ENCODE results near the gene KANK2. TPM values are rescaled to one million over a fixed set of nuclear protein-coding genes. Genes with fewer than 3 reads are reported as not detected.

Gene KANK2
- polyA plus RNA-seq, 1 donor from 2014 or later: 0.25 TPM

- H3K9me2 ChIP-seq (ENCODE audit: insufficient read depth, low read length): no peaks in the 10 kb centered on the region
- no peak overlapping the region for H3K9ac ChIP-seq (ENCODE audit: low read length)
- H3K27me3 ChIP-seq (ENCODE audit: insufficient read depth, low read depth, low read length): peaks cover 10% of the 10 kb centered on the region
- H3K4me2 ChIP-seq (ENCODE audit: low read length): no peak overlapping the region
- no peaks in the 10 kb centered on the region for H3K36me3 ChIP-seq (ENCODE audit: insufficient read depth, low read length)
- H3K4me3 ChIP-seq (ENCODE audit: low read length): no peak overlapping the region
- TF ChIP-seq, protein P1, sequence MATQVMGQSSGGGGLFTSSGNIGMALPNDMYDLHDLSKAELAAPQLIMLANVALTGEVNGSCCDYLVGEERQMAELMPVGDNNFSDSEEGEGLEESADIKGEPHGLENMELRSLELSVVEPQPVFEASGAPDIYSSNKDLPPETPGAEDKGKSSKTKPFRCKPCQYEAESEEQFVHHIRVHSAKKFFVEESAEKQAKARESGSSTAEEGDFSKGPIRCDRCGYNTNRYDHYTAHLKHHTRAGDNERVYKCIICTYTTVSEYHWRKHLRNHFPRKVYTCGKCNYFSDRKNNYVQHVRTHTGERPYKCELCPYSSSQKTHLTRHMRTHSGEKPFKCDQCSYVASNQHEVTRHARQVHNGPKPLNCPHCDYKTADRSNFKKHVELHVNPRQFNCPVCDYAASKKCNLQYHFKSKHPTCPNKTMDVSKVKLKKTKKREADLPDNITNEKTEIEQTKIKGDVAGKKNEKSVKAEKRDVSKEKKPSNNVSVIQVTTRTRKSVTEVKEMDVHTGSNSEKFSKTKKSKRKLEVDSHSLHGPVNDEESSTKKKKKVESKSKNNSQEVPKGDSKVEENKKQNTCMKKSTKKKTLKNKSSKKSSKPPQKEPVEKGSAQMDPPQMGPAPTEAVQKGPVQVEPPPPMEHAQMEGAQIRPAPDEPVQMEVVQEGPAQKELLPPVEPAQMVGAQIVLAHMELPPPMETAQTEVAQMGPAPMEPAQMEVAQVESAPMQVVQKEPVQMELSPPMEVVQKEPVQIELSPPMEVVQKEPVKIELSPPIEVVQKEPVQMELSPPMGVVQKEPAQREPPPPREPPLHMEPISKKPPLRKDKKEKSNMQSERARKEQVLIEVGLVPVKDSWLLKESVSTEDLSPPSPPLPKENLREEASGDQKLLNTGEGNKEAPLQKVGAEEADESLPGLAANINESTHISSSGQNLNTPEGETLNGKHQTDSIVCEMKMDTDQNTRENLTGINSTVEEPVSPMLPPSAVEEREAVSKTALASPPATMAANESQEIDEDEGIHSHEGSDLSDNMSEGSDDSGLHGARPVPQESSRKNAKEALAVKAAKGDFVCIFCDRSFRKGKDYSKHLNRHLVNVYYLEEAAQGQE (IDR thresholded peaks at IDR 0.05; ENCODE audit: borderline replicate concordance): no peak
- TF ChIP-seq POLR2AphosphoS5 (IDR thresholded peaks at IDR 0.05) (no peak), CTCF (IDR thresholded peaks at IDR 0.05; ENCODE audit: poor library complexity, severe bottlenecking) (no peak), SMC3 (conservative IDR thresholded peaks at IDR 0.05; ENCODE audit: poor library complexity) (no peak), RAD21 (conservative IDR thresholded peaks at IDR 0.05) (no peak), EZH2 (IDR thresholded peaks at IDR 0.05; ENCODE audit: borderline replicate concordance, insufficient read depth, low read length, poor library complexity, severe bottlenecking) (no peak), MXI1 (conservative IDR thresholded peaks at IDR 0.05; ENCODE audit: poor library complexity, severe bottlenecking) (no peak), EP300 (conservative IDR thresholded peaks at IDR 0.05; ENCODE audit: poor library complexity, severe bottlenecking) (no peak), TAF1 (IDR thresholded peaks at IDR 0.05; ENCODE audit: low read depth) (no peak)
- no peaks in the 10 kb centered on the region for H3K79me2 ChIP-seq (replicated peaks; ENCODE audit: insufficient read depth, low read length)
- no peaks in the 10 kb centered on the region for H3F3A ChIP-seq (ENCODE audit: insufficient read depth, low read length, poor library complexity, severe bottlenecking)
- H3K27ac ChIP-seq (ENCODE audit: low read length): no peak overlapping the region
- no peaks in the 10 kb centered on the region for H3K9me3 ChIP-seq (ENCODE audit: low read length)
- no peaks in the 10 kb centered on the region for H4K20me1 ChIP-seq (ENCODE audit: insufficient read depth)
- no peak overlapping the region for H2AFZ ChIP-seq (ENCODE audit: low read depth, low read length)
Observed at GRCh38 chr19:11200015-11200574, 2.8 kb upstream of the KANK2 start.

- H3K9me2 ChIP-seq (ENCODE audit: insufficient read depth, low read length): no peaks in the 10 kb centered on the region
- H4K20me1 ChIP-seq (ENCODE audit: insufficient read depth): no peaks in the 10 kb centered on the region
- no peak overlapping the region for H2AFZ ChIP-seq (ENCODE audit: low read depth, low read length)
- no peaks in the 10 kb centered on the region for H3K36me3 ChIP-seq (ENCODE audit: insufficient read depth, low read length)
- H3K27ac ChIP-seq (ENCODE audit: low read length): no peak overlapping the region
- H3K4me2 ChIP-seq (ENCODE audit: low read length): no peak overlapping the region
- H3K9me3 ChIP-seq (ENCODE audit: low read length): no peaks in the 10 kb centered on the region
- H3K4me3 ChIP-seq (ENCODE audit: low read length): no peak overlapping the region
- H3K79me2 ChIP-seq (replicated peaks; ENCODE audit: insufficient read depth, low read length): no peaks in the 10 kb centered on the region
- H3K9ac ChIP-seq (ENCODE audit: low read length): no peak overlapping the region
- H3F3A ChIP-seq (ENCODE audit: insufficient read depth, low read length, poor library complexity, severe bottlenecking): no peaks in the 10 kb centered on the region
- peaks cover 10% of the 10 kb centered on the region for H3K27me3 ChIP-seq (ENCODE audit: insufficient read depth, low read depth, low read length)
- no peak for TF ChIP-seq EZH2 (IDR thresholded peaks at IDR 0.05; ENCODE audit: borderline replicate concordance, insufficient read depth, low read length, poor library complexity, severe bottlenecking)
Observed at GRCh38 chr19:11199517-11199916, 2.2 kb upstream of the KANK2 start.
